ENCODE results near the gene OTOG. TPM values are rescaled to one million over a fixed set of nuclear protein-coding genes. Genes with fewer than 3 reads are reported as not detected.

Gene OTOG
- total RNA-seq, 1 experiment from 2014 or later, result not detected

DNA sequence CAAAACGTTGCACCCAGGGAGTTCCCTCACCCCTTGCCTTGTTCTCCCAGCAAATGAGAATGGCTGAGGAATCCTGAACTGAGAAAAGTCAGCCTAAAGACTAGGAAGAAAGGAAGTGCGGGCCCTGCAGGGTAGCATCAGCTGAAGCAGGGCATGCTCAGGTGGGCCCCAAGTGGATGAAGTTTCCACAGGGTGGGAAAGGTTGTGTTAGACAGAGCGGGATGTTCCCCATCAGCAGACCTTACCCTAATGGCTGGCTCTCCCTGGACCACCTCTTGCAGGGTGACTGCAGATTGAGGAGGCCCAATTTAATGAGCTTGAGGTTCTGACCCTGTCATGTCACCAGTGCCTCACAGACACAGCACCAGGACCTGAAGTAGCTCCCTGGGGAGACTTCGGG, 90.8 kb downstream of the OTOG start:
- H3K79me2 ChIP-seq (ENCODE audit: low read length), result no peaks in the 10 kb centered on the region
- no peak overlapping the region for H3K9ac ChIP-seq (ENCODE audit: low read length)
- no peaks in the 10 kb centered on the region for H3F3A ChIP-seq (ENCODE audit: low read length, unreplicated experiment)
- ChIA-PET CTCF (no interaction called here), POLR2A (ENCODE audit: unreplicated experiment) (interaction anchor here (0.6 kb wide), 1 partner anchor 68 kb away, joined by 4 read pairs; no protein-coding TSS in a partner anchor)
- ATAC-seq (no peak), DNase-seq (no peak)
- peaks cover 21% of the 10 kb centered on the region for H3K27me3 ChIP-seq (ENCODE audit: low read length)
- no peaks in the 10 kb centered on the region for H4K20me1 ChIP-seq (ENCODE audit: low read length)
- intact Hi-C loops (cut with micrococcal nuclease), result no loop called here
- H3K36me3 ChIP-seq (ENCODE audit: low read depth, low read length), result no peaks in the 10 kb centered on the region
- no peaks in the 10 kb centered on the region for H3K4me1 ChIP-seq (ENCODE audit: insufficient read depth, low read length)
- no peak for TF ChIP-seq EZH2phosphoT487 (IDR thresholded peaks at IDR 0.05; ENCODE audit: borderline replicate concordance, low read length)
- TF ChIP-seq EZH2 (IDR thresholded peaks at IDR 0.05; ENCODE audit: low read length, unreplicated experiment), result no peak
- TF ChIP-seq, protein P1, sequence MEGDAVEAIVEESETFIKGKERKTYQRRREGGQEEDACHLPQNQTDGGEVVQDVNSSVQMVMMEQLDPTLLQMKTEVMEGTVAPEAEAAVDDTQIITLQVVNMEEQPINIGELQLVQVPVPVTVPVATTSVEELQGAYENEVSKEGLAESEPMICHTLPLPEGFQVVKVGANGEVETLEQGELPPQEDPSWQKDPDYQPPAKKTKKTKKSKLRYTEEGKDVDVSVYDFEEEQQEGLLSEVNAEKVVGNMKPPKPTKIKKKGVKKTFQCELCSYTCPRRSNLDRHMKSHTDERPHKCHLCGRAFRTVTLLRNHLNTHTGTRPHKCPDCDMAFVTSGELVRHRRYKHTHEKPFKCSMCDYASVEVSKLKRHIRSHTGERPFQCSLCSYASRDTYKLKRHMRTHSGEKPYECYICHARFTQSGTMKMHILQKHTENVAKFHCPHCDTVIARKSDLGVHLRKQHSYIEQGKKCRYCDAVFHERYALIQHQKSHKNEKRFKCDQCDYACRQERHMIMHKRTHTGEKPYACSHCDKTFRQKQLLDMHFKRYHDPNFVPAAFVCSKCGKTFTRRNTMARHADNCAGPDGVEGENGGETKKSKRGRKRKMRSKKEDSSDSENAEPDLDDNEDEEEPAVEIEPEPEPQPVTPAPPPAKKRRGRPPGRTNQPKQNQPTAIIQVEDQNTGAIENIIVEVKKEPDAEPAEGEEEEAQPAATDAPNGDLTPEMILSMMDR (conservative IDR thresholded peaks at IDR 0.05; ENCODE audit: low read depth, low read length), result no peak
- H3K4me2 ChIP-seq (ENCODE audit: low read length), result no peak overlapping the region
- no peak overlapping the region for H3K4me3 ChIP-seq (ENCODE audit: low read length)
- no peak overlapping the region for H3K27ac ChIP-seq (ENCODE audit: low read length)
- no peaks in the 10 kb centered on the region for H3K9me3 ChIP-seq (ENCODE audit: low read length)
- BruUV-seq (replicated peaks), result no TSS peak
- H3K9me2 ChIP-seq (replicated peaks; ENCODE audit: low read length), result no peaks in the 10 kb centered on the region
- no peak overlapping the region for H2AFZ ChIP-seq (ENCODE audit: low read length)

DNA sequence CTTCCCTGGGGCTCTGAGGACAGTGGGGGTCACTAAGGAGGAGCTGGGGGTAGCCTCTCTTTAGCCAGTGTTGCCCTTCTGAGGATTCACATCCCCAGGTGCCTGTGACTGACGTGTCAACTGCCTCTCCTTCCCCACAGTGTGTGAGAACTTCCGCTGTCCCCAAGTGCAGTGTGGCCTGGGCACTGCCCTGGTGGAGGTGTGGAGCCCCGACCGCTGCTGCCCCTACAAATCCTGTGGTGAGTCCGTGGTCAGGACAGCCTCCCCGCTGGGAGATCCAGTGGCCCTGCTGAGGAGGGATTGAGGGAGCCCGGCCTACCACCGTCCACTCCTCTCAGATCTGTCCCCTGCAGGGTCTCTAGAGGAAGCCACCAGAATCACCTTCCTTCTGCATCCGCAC, 91.3 kb downstream of the OTOG start:
- H4K20me1 ChIP-seq (ENCODE audit: low read length), result no peaks in the 10 kb centered on the region
- H3F3A ChIP-seq (ENCODE audit: low read length, unreplicated experiment), result no peaks in the 10 kb centered on the region
- TF ChIP-seq EZH2 (IDR thresholded peaks at IDR 0.05; ENCODE audit: low read length, unreplicated experiment), result no peak
- TF ChIP-seq, protein P1 (conservative IDR thresholded peaks at IDR 0.05; ENCODE audit: low read depth, low read length), result no peak
- TF ChIP-seq EZH2phosphoT487 (IDR thresholded peaks at IDR 0.05; ENCODE audit: borderline replicate concordance, low read length), result no peak
- intact Hi-C loops (cut with micrococcal nuclease), result no loop called here
- ATAC-seq (no peak), DNase-seq (no peak)
- no peak overlapping the region for H3K27ac ChIP-seq (ENCODE audit: low read length)
- POLR2A ChIA-PET (ENCODE audit: unreplicated experiment), result interaction anchor here (0.6 kb wide), 1 partner anchor 68 kb away, joined by 4 read pairs; no protein-coding TSS in a partner anchor
- CTCF ChIA-PET, result no interaction called here
- no peaks in the 10 kb centered on the region for H3K79me2 ChIP-seq (ENCODE audit: low read length)
- no peak overlapping the region for H3K9ac ChIP-seq (ENCODE audit: low read length)
- no peak overlapping the region for H2AFZ ChIP-seq (ENCODE audit: low read length)
- H3K4me2 ChIP-seq (ENCODE audit: low read length), result no peak overlapping the region
- no TSS peak for BruUV-seq (replicated peaks)
- H3K27me3 ChIP-seq (ENCODE audit: low read length), result peaks cover 21% of the 10 kb centered on the region
- no peaks in the 10 kb centered on the region for H3K36me3 ChIP-seq (ENCODE audit: low read depth, low read length)
- H3K4me1 ChIP-seq (ENCODE audit: insufficient read depth, low read length), result no peaks in the 10 kb centered on the region
- no peaks in the 10 kb centered on the region for H3K9me2 ChIP-seq (replicated peaks; ENCODE audit: low read length)
- no peaks in the 10 kb centered on the region for H3K9me3 ChIP-seq (ENCODE audit: low read length)
- no peak overlapping the region for H3K4me3 ChIP-seq (ENCODE audit: low read length)

DNA sequence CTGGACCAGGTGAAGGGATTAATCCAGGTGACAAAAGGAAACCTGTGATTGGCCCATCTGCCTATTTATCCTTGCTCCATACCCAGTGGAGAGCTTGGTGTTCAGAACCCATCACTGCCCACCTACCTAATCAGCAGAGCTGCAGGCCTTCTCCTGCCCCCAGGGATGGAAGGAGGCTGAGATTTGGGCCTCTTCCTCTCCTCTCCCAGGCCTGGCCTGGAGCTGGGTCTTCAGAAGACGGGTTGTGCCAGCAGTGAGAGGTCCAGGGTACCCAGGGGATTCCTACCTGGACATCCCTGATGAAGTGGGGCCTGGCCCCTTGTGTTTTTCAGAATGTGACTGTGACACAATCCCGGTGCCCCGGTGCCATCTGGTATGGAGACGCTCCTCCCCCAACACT, 92.0 kb downstream of the OTOG start:
- no peaks in the 10 kb centered on the region for H3F3A ChIP-seq (ENCODE audit: low read length, unreplicated experiment)
- DNase-seq, result no peak

More for the DNA sequence above, 92.0 kb downstream of the OTOG start:
- CTCF ChIA-PET, result no interaction called here
- TF ChIP-seq EZH2 (IDR thresholded peaks at IDR 0.05; ENCODE audit: low read length, unreplicated experiment), result no peak
- TF ChIP-seq EZH2phosphoT487 (IDR thresholded peaks at IDR 0.05; ENCODE audit: borderline replicate concordance, low read length), result no peak
- H3K27me3 ChIP-seq (ENCODE audit: low read length), result peaks cover 21% of the 10 kb centered on the region
- no peaks in the 10 kb centered on the region for H3K9me2 ChIP-seq (replicated peaks; ENCODE audit: low read length)
- H3K27ac ChIP-seq (ENCODE audit: low read length), result no peak overlapping the region
- H3K79me2 ChIP-seq (ENCODE audit: low read length), result no peaks in the 10 kb centered on the region
- H3K36me3 ChIP-seq (ENCODE audit: low read depth, low read length), result no peaks in the 10 kb centered on the region
- H3K9ac ChIP-seq (ENCODE audit: low read length), result no peak overlapping the region
- H3K4me3 ChIP-seq (ENCODE audit: low read length), result no peak overlapping the region
- intact Hi-C loops (cut with micrococcal nuclease), result no loop called here
- no peaks in the 10 kb centered on the region for H4K20me1 ChIP-seq (ENCODE audit: low read length)
- H3K4me1 ChIP-seq (ENCODE audit: insufficient read depth, low read length), result no peaks in the 10 kb centered on the region
- no peak for ATAC-seq
- H3K9me3 ChIP-seq (ENCODE audit: low read length), result no peaks in the 10 kb centered on the region
- no peak overlapping the region for H3K4me2 ChIP-seq (ENCODE audit: low read length)
- no TSS peak for BruUV-seq (replicated peaks)
- no peak overlapping the region for H2AFZ ChIP-seq (ENCODE audit: low read length)
- POLR2A ChIA-PET (ENCODE audit: unreplicated experiment), result no interaction called here
